KMS-11 (cell line): Measurements from ENCODE around the gene STIM1.

Experiments used
- H2AFZ ChIP-seq: fragments of 200-600 bp; sonication (generic); 2 replicates; pipeline ENCODE4 v1.6.1; 2016; ENCODE audit warnings: antibody characterized with exemption, mixed run types, low read depth
- H3K27ac ChIP-seq: fragments of 200-600 bp; sonication (generic); 2 replicates; pipeline ENCODE4 v1.6.1; 2016; ENCODE audit warnings: mild to moderate bottlenecking, mixed run types
- H3K27me3 ChIP-seq: fragments of 200-600 bp; sonication (generic); 2 replicates; pipeline ENCODE4 v1.6.1; 2017; ENCODE audit warnings: mild to moderate bottlenecking, low read depth, mixed run types, moderate library complexity; ENCODE audit not compliant: insufficient read depth
- H3K36me3 ChIP-seq: fragments of 200-600 bp; sonication (generic); 2 replicates; pipeline ENCODE4 v1.6.1; 2017; ENCODE audit warnings: mild to moderate bottlenecking, mixed run types; ENCODE audit not compliant: insufficient read depth
- H3K4me1 ChIP-seq: fragments of 200-600 bp; sonication (generic); 2 replicates; pipeline ENCODE4 v1.6.1; 2016; ENCODE audit warnings: mild to moderate bottlenecking, low read depth, mixed run types; ENCODE audit not compliant: poor library complexity, severe bottlenecking
- H3K4me2 ChIP-seq: fragments of 200-600 bp; sonication (generic); 2 replicates; pipeline ENCODE4 v1.7.0; 2016; ENCODE audit warnings: mild to moderate bottlenecking, mixed run types
- H3K4me3 ChIP-seq: fragments of 200-600 bp; sonication (generic); IDR thresholded peaks from 2 replicates; pipeline ENCODE4 v1.6.1; 2017; ENCODE audit warnings: low read depth, low read length, mixed read lengths; ENCODE audit not compliant: insufficient read depth
- H3K79me2 ChIP-seq: fragments of 200-600 bp; sonication (generic); 2 replicates; pipeline ENCODE4 v1.6.1; 2016; ENCODE audit warnings: low read depth, mixed run types; ENCODE audit not compliant: insufficient read depth
- H3K9ac ChIP-seq: fragments of 200-600 bp; sonication (generic); 2 replicates; pipeline ENCODE4 v1.6.1; 2016; ENCODE audit warnings: mild to moderate bottlenecking, mixed run types
- H4K20me1 ChIP-seq: fragments of 200-600 bp; sonication (generic); 2 replicates; pipeline ENCODE4 v1.6.1; 2016; ENCODE audit warnings: mild to moderate bottlenecking, mixed run types; ENCODE audit not compliant: insufficient read depth
- TF ChIP-seq, protein P1 (sequence below): fragments of 200-600 bp; sonication (generic); conservative IDR thresholded peaks from 2 replicates; pipeline ENCODE4 v1.6.1; 2017; ENCODE audit warnings: low read depth, mild to moderate bottlenecking, antibody characterized with exemption, low read length, moderate library complexity, mixed read lengths

The STIM1 gene

DNA sequence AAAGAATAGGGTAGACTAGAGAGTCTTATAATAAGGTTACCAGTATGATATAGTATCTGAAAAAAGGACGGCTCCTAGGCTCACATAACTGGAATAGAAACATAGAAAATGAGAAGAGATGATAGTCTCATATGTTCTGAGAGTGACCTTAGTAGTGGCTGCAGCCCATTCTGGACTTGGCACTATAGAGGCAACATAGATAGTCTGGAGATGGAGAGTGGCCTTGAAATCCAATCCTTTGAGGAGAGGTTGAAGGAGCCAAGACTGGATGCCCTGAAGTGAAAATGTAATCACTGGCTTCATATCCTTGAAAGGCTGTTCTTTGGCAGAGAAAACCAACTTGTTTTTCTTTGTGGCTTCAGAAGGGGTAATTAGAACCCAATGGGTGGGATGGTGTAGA, 81.1 kb downstream of the STIM1 start:
- no peaks in the 10 kb centered on the region for H3K36me3 ChIP-seq
- H3K79me2 ChIP-seq, result no peaks in the 10 kb centered on the region; the same call in 1 of the 2 replicates
- no peak overlapping the region for H3K4me3 ChIP-seq
- H3K9ac ChIP-seq, result no peak overlapping the region
- H3K27ac ChIP-seq, result no peak overlapping the region
- no peak overlapping the region; the same call in 1 of the 2 replicates for H3K4me2 ChIP-seq
- TF ChIP-seq, protein P1, sequence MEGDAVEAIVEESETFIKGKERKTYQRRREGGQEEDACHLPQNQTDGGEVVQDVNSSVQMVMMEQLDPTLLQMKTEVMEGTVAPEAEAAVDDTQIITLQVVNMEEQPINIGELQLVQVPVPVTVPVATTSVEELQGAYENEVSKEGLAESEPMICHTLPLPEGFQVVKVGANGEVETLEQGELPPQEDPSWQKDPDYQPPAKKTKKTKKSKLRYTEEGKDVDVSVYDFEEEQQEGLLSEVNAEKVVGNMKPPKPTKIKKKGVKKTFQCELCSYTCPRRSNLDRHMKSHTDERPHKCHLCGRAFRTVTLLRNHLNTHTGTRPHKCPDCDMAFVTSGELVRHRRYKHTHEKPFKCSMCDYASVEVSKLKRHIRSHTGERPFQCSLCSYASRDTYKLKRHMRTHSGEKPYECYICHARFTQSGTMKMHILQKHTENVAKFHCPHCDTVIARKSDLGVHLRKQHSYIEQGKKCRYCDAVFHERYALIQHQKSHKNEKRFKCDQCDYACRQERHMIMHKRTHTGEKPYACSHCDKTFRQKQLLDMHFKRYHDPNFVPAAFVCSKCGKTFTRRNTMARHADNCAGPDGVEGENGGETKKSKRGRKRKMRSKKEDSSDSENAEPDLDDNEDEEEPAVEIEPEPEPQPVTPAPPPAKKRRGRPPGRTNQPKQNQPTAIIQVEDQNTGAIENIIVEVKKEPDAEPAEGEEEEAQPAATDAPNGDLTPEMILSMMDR, result no peak
- H3K4me1 ChIP-seq, result peaks cover 63% of the 10 kb centered on the region
- H4K20me1 ChIP-seq, result no peaks in the 10 kb centered on the region
- no peak overlapping the region for H2AFZ ChIP-seq
- no peaks in the 10 kb centered on the region for H3K27me3 ChIP-seq

DNA sequence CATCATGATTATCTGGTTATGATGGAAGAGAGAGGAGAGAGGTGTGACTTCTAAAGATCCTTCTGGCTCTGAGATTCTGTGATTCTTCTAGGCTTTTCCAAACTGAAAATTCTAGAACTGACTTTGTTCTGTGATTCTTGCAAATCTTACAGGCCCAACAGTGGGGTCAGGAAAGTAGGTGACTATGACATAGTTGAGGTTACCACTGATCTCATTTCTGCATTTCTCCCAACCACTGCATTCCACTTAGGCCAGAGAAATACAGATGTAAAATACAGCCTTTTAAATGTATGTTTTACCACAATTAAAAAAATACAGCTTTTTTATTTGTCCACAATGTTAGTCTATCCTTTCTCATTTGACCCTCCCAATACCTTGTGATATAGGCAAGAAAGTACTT, 83.7 kb downstream of the STIM1 start:
- Histone ChIP-seq H4K20me1 (no peaks in the 10 kb centered on the region), H3K27me3 (no peaks in the 10 kb centered on the region), H3K36me3 (no peaks in the 10 kb centered on the region), H3K4me3 (no peak overlapping the region), H3K4me2 (peak overlapping the region; percentile 67), H2AFZ (no peak overlapping the region), H3K27ac (peak overlapping the region; percentile 14; the same call in 1 of the 2 replicates), H3K4me1 (peaks cover 83% of the 10 kb centered on the region), H3K9ac (no peak overlapping the region), H3K79me2 (no peaks in the 10 kb centered on the region; the same call in 1 of the 2 replicates)
- TF ChIP-seq, protein P1, result no peak

DNA sequence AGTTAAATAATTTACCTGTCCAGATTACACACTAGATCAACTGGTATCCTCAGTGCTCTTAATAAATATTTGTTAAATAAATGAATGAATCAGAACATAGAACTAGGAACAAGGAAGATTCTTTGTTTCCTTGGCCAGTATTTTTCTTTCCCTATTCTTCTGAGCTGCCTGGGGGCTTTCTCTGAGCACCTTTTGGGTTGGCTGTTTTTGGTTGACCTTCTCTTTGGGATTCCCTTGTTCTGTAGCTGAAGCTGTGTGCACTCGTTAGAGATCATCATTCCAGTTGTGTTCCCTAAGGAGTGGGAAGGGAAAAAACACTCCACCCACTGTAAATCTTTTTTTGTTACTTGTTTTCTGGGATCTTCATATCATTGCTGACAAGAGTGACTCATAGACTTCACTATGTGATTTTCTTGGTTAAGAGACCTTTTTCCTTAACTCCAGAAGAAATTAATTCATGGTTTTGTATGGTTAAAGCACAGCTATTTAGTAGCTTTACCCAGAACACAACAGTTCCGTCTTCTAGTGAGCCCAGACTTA, 84.3 kb downstream of the STIM1 start:
- Histone ChIP-seq H4K20me1 (no peaks in the 10 kb centered on the region), H3K4me2 (peak overlapping the region; percentile 67), H3K27me3 (no peaks in the 10 kb centered on the region), H3K9ac (no peak overlapping the region), H3K4me3 (no peak overlapping the region), H3K4me1 (peaks cover 83% of the 10 kb centered on the region), H3K27ac (no peak overlapping the region; the same call in 1 of the 2 replicates), H3K36me3 (no peaks in the 10 kb centered on the region), H3K79me2 (no peaks in the 10 kb centered on the region; the same call in 1 of the 2 replicates), H2AFZ (no peak overlapping the region)
- TF ChIP-seq, protein P1, result no peak

DNA sequence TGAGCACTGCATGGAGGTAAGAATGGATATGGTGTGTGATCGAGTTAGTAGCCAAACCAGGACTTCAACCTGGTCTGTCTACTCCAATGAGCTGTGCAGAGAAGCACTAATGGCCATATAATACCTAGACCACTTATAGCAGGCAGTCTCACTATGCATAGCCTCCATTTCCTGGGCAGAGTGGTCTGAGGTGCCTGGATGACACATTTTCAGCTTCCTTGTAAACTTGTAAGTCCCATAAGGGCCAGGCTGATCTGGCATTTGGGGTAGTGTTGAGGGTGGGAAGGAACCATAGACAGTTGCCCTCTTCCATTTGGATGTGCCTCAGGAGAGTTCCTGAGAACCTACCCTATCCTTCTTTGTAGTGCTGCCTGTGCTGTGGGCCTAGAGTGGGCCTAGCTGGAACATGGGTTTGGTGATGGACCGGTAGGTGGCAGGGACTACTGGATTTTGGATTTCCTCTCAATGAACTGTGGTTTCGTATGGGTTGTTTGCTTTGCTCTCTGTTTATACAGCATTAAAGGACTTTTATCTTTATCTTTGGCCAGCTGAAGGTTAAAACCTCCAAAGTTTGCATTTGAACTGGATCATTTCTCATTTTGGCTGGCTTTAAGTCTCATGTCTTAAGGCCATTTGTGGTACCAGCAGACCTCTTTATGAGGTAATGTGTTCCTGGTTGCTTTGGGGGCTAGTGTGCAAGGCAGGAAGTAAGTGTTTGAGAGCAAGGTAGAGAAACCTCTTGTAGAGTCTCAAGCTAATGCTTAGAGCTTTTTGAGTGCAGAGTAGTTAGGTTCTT, 86.9 kb downstream of the STIM1 start:
- Histone ChIP-seq H3K27ac (no peak overlapping the region), H3K4me3 (no peak overlapping the region), H3K79me2 (no peaks in the 10 kb centered on the region; the same call in 1 of the 2 replicates), H3K9ac (no peak overlapping the region), H4K20me1 (no peaks in the 10 kb centered on the region), H3K4me2 (no peak overlapping the region), H3K27me3 (no peaks in the 10 kb centered on the region), H2AFZ (no peak overlapping the region), H3K36me3 (no peaks in the 10 kb centered on the region), H3K4me1 (peaks cover 81% of the 10 kb centered on the region)
- TF ChIP-seq, protein P1, result no peak
